HepG2 (cell line): ENCODE data around the gene CDKN2C. TPM values are rescaled to one million over a fixed set of nuclear protein-coding genes. Genes with fewer than 3 reads are reported as not detected.

Experiments
- ARNT2 ChIP-seq: sonication (generic); formaldehyde crosslinking; IDR thresholded peaks from 2 replicates; pipeline ENCODE4 v1.8.0; 2022; ENCODE audit warnings: mild to moderate bottlenecking, low read depth, missing genetic modification reagents, moderate library complexity
- HNF1A ChIP-seq, 2 experiments: sonication (generic) in 1 of 2; formaldehyde crosslinking in 1 of 2; IDR thresholded peaks; 2 replicates each; pipeline versions ENCODE4 v1.4.0 to v1.6.1; 2016 to 2020; ENCODE audit warnings: borderline replicate concordance in 1 of 2, low read depth in 1 of 2, mild to moderate bottlenecking in 1 of 2, missing genetic modification reagents in 1 of 2
- ISL2 ChIP-seq: sonication (generic); formaldehyde crosslinking; IDR thresholded peaks from 2 replicates; pipeline ENCODE4 v1.5.0; 2020; ENCODE audit warnings: missing genetic modification reagents
- LBX2 ChIP-seq: sonication (generic); formaldehyde crosslinking; IDR thresholded peaks from 2 replicates; pipeline ENCODE4 v1.5.0; 2020; ENCODE audit warnings: missing genetic modification reagents, mild to moderate bottlenecking, borderline replicate concordance
- MZF1 ChIP-seq: sonication (generic); formaldehyde crosslinking; IDR thresholded peaks from 2 replicates; pipeline ENCODE4 v1.8.1; 2023; ENCODE audit warnings: mild to moderate bottlenecking, missing genetic modification reagents, borderline replicate concordance
- POLR2AphosphoS5 ChIP-seq: IDR thresholded peaks from 2 replicates; pipeline ENCODE4 v1.6.1; 2012; ENCODE audit warnings: low read depth, low read length
- RBM39 ChIP-seq: fragments of 200-400 bp; formaldehyde crosslinking; IDR thresholded peaks from one replicate; pipeline ENCODE4 v1.6.1; 2018; ENCODE audit warnings: antibody characterized with exemption, mild to moderate bottlenecking, low read depth, low read length; ENCODE audit not compliant: poor library complexity, severe bottlenecking
- REST ChIP-seq, 2 experiments: IDR thresholded peaks; 2 replicates each; pipeline ENCODE4 v1.6.1; 2011 to 2012; ENCODE audit warnings: low read length in 2 of 2, borderline replicate concordance in 1 of 2, low read depth in 1 of 2, mild to moderate bottlenecking in 1 of 2, moderate library complexity in 1 of 2
- RXRA ChIP-seq: sonication (generic); formaldehyde crosslinking; IDR thresholded peaks from 2 replicates; pipeline ENCODE4 v1.5.1; 2020; ENCODE audit warnings: missing genetic modification reagents
- TBL1XR1 ChIP-seq: fragments of 150-350 bp; IDR thresholded peaks from 2 replicates; pipeline ENCODE4 v1.6.1; 2014; ENCODE audit warnings: borderline replicate concordance, low read length; ENCODE audit not compliant: partially characterized antibody
- ZNF574 ChIP-seq: sonication (generic); formaldehyde crosslinking; IDR thresholded peaks from 2 replicates; pipeline ENCODE4 v1.4.0; 2020; ENCODE audit warnings: missing genetic modification reagents
- ZNF691 ChIP-seq: sonication (generic); formaldehyde crosslinking; IDR thresholded peaks from 2 replicates; pipeline ENCODE4 v1.4.0; 2020; ENCODE audit warnings: missing genetic modification reagents, low read depth, mild to moderate bottlenecking, borderline replicate concordance
- ZNF782 ChIP-seq: sonication (generic); formaldehyde crosslinking; IDR thresholded peaks from 2 replicates; pipeline ENCODE4 v1.4.0; 2020; ENCODE audit warnings: missing genetic modification reagents, mild to moderate bottlenecking, borderline replicate concordance
- polyA plus RNA-seq, 8 experiments: library from polyadenylated mRNA; depleted of rRNA in 3 of 8; stranded (reverse) in 7 of 8; unstranded in 1 of 8; fragments of >200 nt; fragmentation: Illumina TruSeq in 4 of 8; extraction: Trizol in 4 of 8; gene quantifications; 2 replicates each; pipeline versions ENCODE4 v1.2.1 to v1.2.3, GENCODE V29; 2011 to 2016; ENCODE audit warnings: low read depth in 4 of 8, missing spikeins in 1 of 8, mixed read lengths in 1 of 8; ENCODE audit not compliant: insufficient read depth in 1 of 8
- total RNA-seq, 5 experiments: library from RNA; depleted of rRNA; stranded (reverse); fragments of >200 nt; fragmentation: Illumina TruSeq; extraction: Trizol; gene quantifications; 2 replicates each; pipeline ENCODE4 v1.2.3, GENCODE V29; 2016; ENCODE audit warnings: low read depth in 1 of 5

CDKN2C gene
- total and polyA plus RNA-seq, 2 of the 13 experiments (the other 11 are each of a cell fraction or from before 2014, with no cell fraction given) = 7.8 to 13.7 TPM

GRCh38 chr1:50959913-50960844 lies 9.9 kb upstream of the CDKN2C start, which contains the start of gene FAF1 (continued):
- no peak for TF ChIP-seq HNF1A (IDR thresholded peaks at IDR 0.05; ENCODE audit: low read depth)
- peak; percentile 24; the same call in 1 of the 2 replicates for TF ChIP-seq HNF1A (CRISPR knock-in tag; IDR thresholded peaks at IDR 0.05; ENCODE audit: borderline replicate concordance)
- TF ChIP-seq POLR2AphosphoS5 = peak; percentile 83
- TF ChIP-seq TBL1XR1 = peak; percentile 27
- peak; percentile 61; the same call in 1 of the 2 replicates for TF ChIP-seq ARNT2
- TF ChIP-seq ZNF782 (CRISPR knock-in tag) = peak; percentile 26; the same call in 1 of the 2 replicates
- peak; percentile 74 for TF ChIP-seq RBM39
- TF ChIP-seq ISL2 = peak; percentile 80
- no peak for TF ChIP-seq LBX2 (CRISPR knock-in tag)
- 0 out of 2 replicates have a peak, but pooled peaks have one; percentile 43 for TF ChIP-seq ZNF691
- TF ChIP-seq RXRA (CRISPR knock-in tag) = peak; percentile 37; the same call in 1 of the 2 replicates
- no peak for TF ChIP-seq MZF1 (CRISPR knock-in tag)
- TF ChIP-seq REST (IDR thresholded peaks at IDR 0.05; ENCODE audit: borderline replicate concordance in 1 of 2, low read depth in 1 of 2, low read length in 2 of 2) = peak in 1 of 2 experiments; percentile 59; a peak in 2 of 4 replicates
- peak; percentile 92 for TF ChIP-seq ZNF574 (CRISPR knock-in tag)
